Measurements from ENCODE around the gene BCL2L12.

Gene BCL2L12

GRCh38 chr19:49685845-49686332, 20.2 kb downstream of the BCL2L12 start:
- DNase-seq (ENCODE audit: low read depth, low spot score): no peak

GRCh38 chr19:49686503-49687088, 20.9 kb downstream of the BCL2L12 start:
- no peak for DNase-seq (ENCODE audit: low read depth, low spot score)

GRCh38 chr19:49687150-49687549, 21.4 kb downstream of the BCL2L12 start:
- DNase-seq (ENCODE audit: low read depth, low spot score): no peak

GRCh38 chr19:49687566-49688316, 22.0 kb downstream of the BCL2L12 start:
- no peak for DNase-seq (ENCODE audit: low read depth, low spot score)

- no peak for DNase-seq (ENCODE audit: low read depth, low spot score)
Measured at GRCh38 chr19:49688531-49689132, 22.9 kb downstream of the BCL2L12 start.

GRCh38 chr19:49689133-49690078, 23.7 kb downstream of the BCL2L12 start, which contains the start of gene ADM5:
ADM5 (plus strand) TSS chr19:49689594; CDS start chr19:49689838, 244 bp downstream.
- peak; percentile 66 for DNase-seq (ENCODE audit: low read depth, low spot score)

GRCh38 chr19:49690079-49690655, 24.4 kb downstream of the BCL2L12 start:
- DNase-seq (ENCODE audit: low read depth, low spot score): no peak

- peak; percentile 92 for DNase-seq (ENCODE audit: low read depth, low spot score)
Measured at GRCh38 chr19:49690656-49691242, 25.0 kb downstream of the BCL2L12 start, which contains the start of gene CPT1C. CPT1C (plus strand) TSS chr19:49691116; CDS start chr19:49692253, 1,137 bp downstream.

- peak; percentile 92 for DNase-seq (ENCODE audit: low read depth, low spot score)
Measured at GRCh38 chr19:49691243-49692146, 25.8 kb downstream of the BCL2L12 start.

- DNase-seq (ENCODE audit: low read depth, low spot score): no peak
Measured at GRCh38 chr19:49692147-49692506, 26.4 kb downstream of the BCL2L12 start.

- DNase-seq (ENCODE audit: low read depth, low spot score): no peak
Measured at GRCh38 chr19:49696115-49696514, 30.4 kb downstream of the BCL2L12 start.

- DNase-seq (ENCODE audit: low read depth, low spot score): no peak
Measured at GRCh38 chr19:49696865-49697264, 31.1 kb downstream of the BCL2L12 start.

GRCh38 chr19:49699364-49699763, 33.6 kb downstream of the BCL2L12 start:
- DNase-seq (ENCODE audit: low read depth, low spot score): no peak

GRCh38 chr19:49700563-49700962, 34.8 kb downstream of the BCL2L12 start:
- DNase-seq (ENCODE audit: low read depth, low spot score): no peak

GRCh38 chr19:49701271-49701786, 35.6 kb downstream of the BCL2L12 start:
- no peak for DNase-seq (ENCODE audit: low read depth, low spot score)

GRCh38 chr19:49704888-49705642, 39.3 kb downstream of the BCL2L12 start:
- DNase-seq (ENCODE audit: low read depth, low spot score): no peak

- DNase-seq (ENCODE audit: low read depth, low spot score): no peak
Measured at GRCh38 chr19:49705919-49706318, 40.2 kb downstream of the BCL2L12 start.

- DNase-seq (ENCODE audit: low read depth, low spot score): no peak
Measured at GRCh38 chr19:49710372-49710951, 44.7 kb downstream of the BCL2L12 start.

Data from astrocyte of the hippocampus (primary cell).